ENCODE measurements around the gene SHB. TPM values are rescaled to one million over a fixed set of nuclear protein-coding genes. Genes with fewer than 3 reads are reported as not detected.

The SHB gene
- total and polyA plus RNA-seq, 7 donors = 4.0 to 30.7 (median 8.6) TPM

DNA sequence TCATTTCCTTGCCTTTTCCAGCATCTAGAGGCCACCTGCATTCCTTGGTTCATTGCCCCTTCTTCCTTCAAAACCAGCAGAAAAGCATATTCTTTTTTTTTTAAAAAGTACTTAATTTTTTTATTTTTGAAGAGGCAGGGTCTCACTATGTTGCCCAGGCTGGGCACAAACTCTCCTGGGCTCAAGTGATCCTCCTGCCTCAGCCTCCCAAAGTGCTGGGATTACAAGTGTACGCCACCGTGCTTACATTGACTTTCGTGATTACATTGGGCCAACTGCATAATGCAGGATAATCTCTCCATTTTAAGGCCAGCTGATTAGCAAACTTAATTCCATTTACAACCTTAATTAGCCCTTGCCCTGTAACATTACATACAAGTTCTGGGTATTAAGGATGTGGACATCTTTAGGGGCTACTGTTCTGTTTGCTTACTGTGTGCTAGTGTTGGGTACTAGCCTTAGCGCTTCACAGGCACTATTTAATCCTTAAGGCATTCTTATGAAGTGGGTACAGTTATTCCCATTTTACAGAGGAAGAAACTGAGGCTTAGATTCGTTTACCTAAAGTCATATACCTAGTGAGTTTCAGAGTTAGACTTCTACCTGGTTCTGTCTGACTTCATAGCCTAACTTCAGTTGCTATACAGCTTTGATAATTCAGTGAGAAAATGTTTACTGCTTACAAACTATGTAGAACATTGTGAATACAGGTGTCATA, 198.8 kb downstream of the SHB start:
- peaks cover 0 to 10% of the 10 kb centered on the region in 2 donors for H3K36me3 ChIP-seq (ENCODE audit: insufficient read depth in 1 of 2, low read depth in 1 of 2)
- no peaks in the 10 kb centered on the region for H3K27me3 ChIP-seq (ENCODE audit: insufficient read depth in 3 of 3, low read length in 2 of 3)
- no peaks in the 10 kb centered on the region for H3K4me1 ChIP-seq
- H3K4me3 ChIP-seq = no peak overlapping the region
- 95 to 98% (median 96%) methylated on average over 5 of the region's 5 CpGs for WGBS, 3 donors
- ATAC-seq (no peak), DNase-seq (no peak)
- intact Hi-C loops (cut with DNase I) = no loop called here
- no peak overlapping the region for H3K27ac ChIP-seq
- no peaks in the 10 kb centered on the region for H3K9me3 ChIP-seq
- TF ChIP-seq, protein P1, sequence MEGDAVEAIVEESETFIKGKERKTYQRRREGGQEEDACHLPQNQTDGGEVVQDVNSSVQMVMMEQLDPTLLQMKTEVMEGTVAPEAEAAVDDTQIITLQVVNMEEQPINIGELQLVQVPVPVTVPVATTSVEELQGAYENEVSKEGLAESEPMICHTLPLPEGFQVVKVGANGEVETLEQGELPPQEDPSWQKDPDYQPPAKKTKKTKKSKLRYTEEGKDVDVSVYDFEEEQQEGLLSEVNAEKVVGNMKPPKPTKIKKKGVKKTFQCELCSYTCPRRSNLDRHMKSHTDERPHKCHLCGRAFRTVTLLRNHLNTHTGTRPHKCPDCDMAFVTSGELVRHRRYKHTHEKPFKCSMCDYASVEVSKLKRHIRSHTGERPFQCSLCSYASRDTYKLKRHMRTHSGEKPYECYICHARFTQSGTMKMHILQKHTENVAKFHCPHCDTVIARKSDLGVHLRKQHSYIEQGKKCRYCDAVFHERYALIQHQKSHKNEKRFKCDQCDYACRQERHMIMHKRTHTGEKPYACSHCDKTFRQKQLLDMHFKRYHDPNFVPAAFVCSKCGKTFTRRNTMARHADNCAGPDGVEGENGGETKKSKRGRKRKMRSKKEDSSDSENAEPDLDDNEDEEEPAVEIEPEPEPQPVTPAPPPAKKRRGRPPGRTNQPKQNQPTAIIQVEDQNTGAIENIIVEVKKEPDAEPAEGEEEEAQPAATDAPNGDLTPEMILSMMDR (IDR thresholded peaks at IDR 0.05) = no peak

Other genes starting within 250 kb of the SHB start
- gene SLC25A51, start 165.1 kb downstream of the SHB start, total RNA-seq = 10 to 100 TPM; 16.3 to 25.3 (median 18.4) TPM
- gene SLC25A51, start 165.1 kb downstream of the SHB start, polyA plus RNA-seq = 10 to 100 TPM in 2 of 3 donors, 1 to 10 TPM in 1; 8.4 to 24.0 (median 18.4) TPM

Data from psoas muscle (tissue), 8 donors.